Skeletal muscle satellite cell (primary cell): ENCODE results near the gene TSPAN11.

Source experiments
- H3K27me3 ChIP-seq: 2 replicates; pipeline ENCODE4 v1.7.0; 2013; ENCODE audit warnings: low read length; ENCODE audit not compliant: control insufficient read depth, insufficient read depth
- H3K36me3 ChIP-seq: 2 replicates; pipeline ENCODE4 v1.7.0; 2013; ENCODE audit warnings: mild to moderate bottlenecking, control low read depth, low read length; ENCODE audit not compliant: insufficient read depth
- H3K4me1 ChIP-seq: 2 replicates; pipeline ENCODE4 v1.7.0; 2013; ENCODE audit warnings: low read length; ENCODE audit not compliant: control insufficient read depth, insufficient read depth
- H3K4me2 ChIP-seq: 2 replicates; pipeline ENCODE4 v1.7.0; 2013; ENCODE audit warnings: mild to moderate bottlenecking, low read length
- H3K4me3 ChIP-seq: 2 replicates; pipeline ENCODE4 v1.7.0; 2013; ENCODE audit warnings: low read length
- H3K9ac ChIP-seq: 2 replicates; pipeline ENCODE4 v1.7.0; 2013; ENCODE audit warnings: mild to moderate bottlenecking, low read depth, low read length, moderate library complexity
- H3K9me3 ChIP-seq: replicated peaks from 2 replicates; pipeline ENCODE4 v1.7.0; 2013; ENCODE audit warnings: mild to moderate bottlenecking, control low read depth, low read length

The TSPAN11 gene

GRCh38 chr12:30973830-30974229, 47.3 kb downstream of the TSPAN11 start:
- H3K4me2 ChIP-seq = no peak overlapping the region
- H3K4me1 ChIP-seq = no peaks in the 10 kb centered on the region

DNA sequence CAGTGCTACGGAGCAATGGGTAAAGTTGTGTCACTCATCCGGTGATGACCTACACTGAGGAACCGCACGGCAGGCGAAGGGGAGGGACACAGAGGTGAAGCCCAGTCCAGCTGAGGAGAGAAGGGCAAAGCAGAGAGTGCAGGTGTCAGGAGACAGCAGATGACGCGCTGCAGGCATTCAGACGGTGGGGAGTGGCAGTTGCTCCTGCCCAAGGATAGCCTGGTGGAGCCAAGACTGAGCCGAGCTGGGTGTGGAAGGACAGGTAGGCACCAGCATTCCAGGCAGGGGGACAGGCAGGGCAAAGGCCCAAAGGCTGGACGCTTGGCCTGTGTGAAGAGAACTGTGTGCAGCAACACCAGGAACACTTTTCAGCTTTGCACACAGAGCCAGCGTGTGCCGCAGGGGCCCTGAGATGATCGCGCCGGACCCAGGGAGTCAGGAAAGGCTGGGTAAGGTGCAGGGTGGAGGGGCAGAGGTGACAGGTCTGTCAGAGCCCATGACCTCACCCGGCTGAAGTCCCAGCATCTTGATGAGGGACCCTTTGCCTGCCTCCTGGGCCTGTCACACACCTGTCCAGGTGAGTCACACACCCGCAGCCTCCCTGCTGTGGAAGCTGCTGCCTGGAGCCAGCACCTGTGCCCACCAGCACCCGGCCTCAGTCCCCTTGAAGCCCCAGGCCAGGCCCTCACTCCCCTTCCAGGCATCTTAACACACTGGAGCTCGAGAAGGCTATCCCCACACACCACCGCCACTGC, 48.4 kb downstream of the TSPAN11 start:
- no peak overlapping the region for H3K9ac ChIP-seq
- H3K4me3 ChIP-seq = no peak overlapping the region
- H3K4me1 ChIP-seq = no peaks in the 10 kb centered on the region

More at GRCh38 chr12:30973830-30974229, 47.3 kb downstream of the TSPAN11 start:
- Histone ChIP-seq H3K9me3 (no peaks in the 10 kb centered on the region), H3K4me3 (no peak overlapping the region), H3K9ac (no peak overlapping the region), H3K27me3 (peaks cover 89% of the 10 kb centered on the region), H3K36me3 (no peaks in the 10 kb centered on the region)

GRCh38 chr12:30975581-30975980, 49.0 kb downstream of the TSPAN11 start:
- Histone ChIP-seq H3K4me2 (no peak overlapping the region), H3K9me3 (no peaks in the 10 kb centered on the region), H3K27me3 (peaks cover 82% of the 10 kb centered on the region), H3K36me3 (no peaks in the 10 kb centered on the region), H3K4me3 (no peak overlapping the region), H3K4me1 (no peaks in the 10 kb centered on the region), H3K9ac (no peak overlapping the region)

More for the DNA sequence above, 48.4 kb downstream of the TSPAN11 start:
- Histone ChIP-seq H3K4me2 (no peak overlapping the region), H3K9me3 (no peaks in the 10 kb centered on the region), H3K36me3 (no peaks in the 10 kb centered on the region), H3K27me3 (peaks cover 89% of the 10 kb centered on the region)

DNA sequence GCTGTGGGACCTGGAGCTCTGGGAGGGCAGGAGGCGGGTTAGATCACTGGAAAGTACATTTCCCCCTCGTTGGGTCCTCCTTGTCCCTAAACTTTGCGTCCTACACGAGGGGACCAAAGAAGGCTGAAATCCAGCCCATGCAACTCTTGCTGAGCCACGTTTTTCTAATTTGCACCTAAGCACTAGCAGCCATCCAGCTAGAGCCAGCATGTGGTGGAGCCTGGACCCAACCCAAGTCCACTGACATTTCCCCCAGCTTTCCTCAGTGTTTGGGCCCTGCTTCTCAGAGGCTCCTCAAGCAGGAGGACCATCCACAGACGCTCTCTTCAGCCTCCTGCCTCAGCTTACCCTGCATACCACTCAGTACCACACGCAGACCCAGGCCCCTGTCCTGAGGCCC, 49.7 kb downstream of the TSPAN11 start:
- no peaks in the 10 kb centered on the region for H3K36me3 ChIP-seq
- H3K9me3 ChIP-seq = no peaks in the 10 kb centered on the region
- no peaks in the 10 kb centered on the region for H3K4me1 ChIP-seq
- H3K4me3 ChIP-seq = no peak overlapping the region
- H3K9ac ChIP-seq = no peak overlapping the region
- H3K27me3 ChIP-seq = peaks cover 76% of the 10 kb centered on the region
- no peak overlapping the region for H3K4me2 ChIP-seq

GRCh38 chr12:30977124-30977523, 50.6 kb downstream of the TSPAN11 start:
- Histone ChIP-seq H3K27me3 (peaks cover 69% of the 10 kb centered on the region), H3K4me3 (no peak overlapping the region), H3K4me1 (no peaks in the 10 kb centered on the region), H3K9ac (no peak overlapping the region), H3K9me3 (no peaks in the 10 kb centered on the region), H3K36me3 (no peaks in the 10 kb centered on the region), H3K4me2 (no peak overlapping the region)

DNA sequence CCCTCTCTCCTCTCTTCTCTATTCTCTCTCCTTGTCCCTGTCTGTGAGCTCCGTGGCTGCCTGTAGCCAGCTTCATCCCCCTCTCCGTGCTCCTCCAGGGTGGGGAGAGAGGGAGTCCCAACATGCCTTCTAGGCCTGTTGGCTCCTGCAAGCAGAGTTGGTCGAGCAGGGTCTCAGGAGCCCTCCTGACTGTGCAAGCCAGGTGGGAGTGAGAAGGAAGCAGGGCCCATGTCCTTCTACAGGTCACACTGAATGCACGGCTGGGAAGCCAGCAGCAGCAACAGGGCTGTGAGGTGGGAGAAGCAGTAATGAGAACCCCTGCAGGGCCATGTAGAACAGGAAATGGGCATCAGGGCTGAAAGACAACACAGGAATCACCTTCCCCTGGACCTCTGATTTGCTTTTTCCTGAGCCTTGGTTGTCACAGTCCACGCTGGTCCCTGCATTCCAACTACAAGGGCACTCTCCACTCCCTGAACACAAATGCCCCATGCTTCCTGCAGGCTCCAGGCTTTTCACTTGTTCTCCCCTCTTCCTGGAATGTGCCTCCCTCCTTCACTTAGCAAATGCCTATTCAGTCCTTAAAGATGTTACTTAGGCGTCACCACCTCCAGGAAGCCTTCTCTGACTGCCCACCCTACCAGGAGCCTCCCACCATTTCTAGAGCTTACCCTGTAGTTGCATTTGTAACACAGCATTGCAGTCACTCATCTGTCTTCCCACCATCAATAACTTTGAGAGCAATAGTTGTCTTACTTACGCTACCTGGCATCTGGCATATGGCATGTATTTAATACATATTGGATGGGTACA, 51.2 kb downstream of the TSPAN11 start:
- no peak overlapping the region for H3K4me3 ChIP-seq
- H3K9me3 ChIP-seq = no peaks in the 10 kb centered on the region
- H3K9ac ChIP-seq = no peak overlapping the region
- no peaks in the 10 kb centered on the region for H3K36me3 ChIP-seq
- H3K4me1 ChIP-seq = no peaks in the 10 kb centered on the region
- H3K4me2 ChIP-seq = no peak overlapping the region
- H3K27me3 ChIP-seq = peaks cover 62% of the 10 kb centered on the region

GRCh38 chr12:30978639-30979038, 52.1 kb downstream of the TSPAN11 start:
- H3K9me3 ChIP-seq = no peaks in the 10 kb centered on the region
- no peak overlapping the region for H3K4me2 ChIP-seq
- peaks cover 59% of the 10 kb centered on the region for H3K27me3 ChIP-seq

GRCh38 chr12:30979371-30980259, 53.1 kb downstream of the TSPAN11 start:
- Histone ChIP-seq H3K4me2 (no peak overlapping the region), H3K36me3 (no peaks in the 10 kb centered on the region), H3K4me1 (no peaks in the 10 kb centered on the region), H3K9me3 (no peaks in the 10 kb centered on the region), H3K4me3 (no peak overlapping the region), H3K9ac (no peak overlapping the region), H3K27me3 (peaks cover 49% of the 10 kb centered on the region)

More at GRCh38 chr12:30978639-30979038, 52.1 kb downstream of the TSPAN11 start:
- H3K36me3 ChIP-seq = no peaks in the 10 kb centered on the region
- no peak overlapping the region for H3K4me3 ChIP-seq
- H3K9ac ChIP-seq = no peak overlapping the region
- no peaks in the 10 kb centered on the region for H3K4me1 ChIP-seq

DNA sequence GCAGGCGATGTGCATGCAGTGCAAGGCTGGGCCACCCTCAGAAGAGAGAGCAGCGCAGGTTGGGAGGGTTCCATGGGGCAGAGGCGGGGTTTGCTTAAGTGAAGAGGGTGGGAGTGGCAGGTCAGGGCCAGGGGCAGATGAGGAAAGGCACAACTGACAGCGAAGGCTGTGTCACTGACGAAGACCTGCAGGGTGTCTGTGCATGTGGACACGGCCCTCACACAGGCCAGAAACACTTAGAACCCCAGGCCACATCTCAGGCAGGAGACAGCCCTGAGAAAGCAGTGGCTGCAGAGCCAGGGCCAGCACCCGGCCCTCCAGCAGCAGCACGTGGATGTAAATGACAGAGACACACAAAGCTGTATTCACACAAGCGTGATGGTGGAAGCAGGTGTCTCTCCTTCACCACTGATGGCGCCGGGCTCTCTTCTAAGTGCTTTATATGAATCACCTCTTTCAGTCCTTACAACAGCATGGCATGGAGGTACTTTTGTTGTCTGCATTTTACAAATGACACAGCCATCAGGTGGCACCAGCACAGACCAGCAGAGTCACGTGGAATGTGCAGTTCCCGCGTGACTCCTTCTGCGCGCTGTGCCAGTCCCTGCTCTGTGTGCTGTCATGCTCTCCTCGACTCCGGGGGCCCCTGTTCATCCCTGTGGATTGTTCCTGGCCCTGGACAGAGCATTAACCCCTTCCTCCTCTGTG, 54.6 kb downstream of the TSPAN11 start:
- Histone ChIP-seq H3K4me1 (no peaks in the 10 kb centered on the region), H3K4me3 (no peak overlapping the region), H3K4me2 (no peak overlapping the region), H3K36me3 (no peaks in the 10 kb centered on the region), H3K9ac (no peak overlapping the region), H3K27me3 (peaks cover 39% of the 10 kb centered on the region), H3K9me3 (no peaks in the 10 kb centered on the region)

- Histone ChIP-seq H3K4me1 (no peaks in the 10 kb centered on the region), H3K36me3 (no peaks in the 10 kb centered on the region), H3K4me2 (no peak overlapping the region), H3K9ac (no peak overlapping the region), H3K9me3 (no peaks in the 10 kb centered on the region), H3K27me3 (peaks cover 27% of the 10 kb centered on the region), H3K4me3 (no peak overlapping the region)
These were observed 55.9 kb downstream of the TSPAN11 start for GRCh38 chr12:30982413-30982812.
